ENCODE results near the gene PTGER2.

- TF ChIP-seq TAF1 (IDR thresholded peaks at IDR 0.05; ENCODE audit: borderline replicate concordance, insufficient read depth, low read length) (no peak), REST (IDR thresholded peaks at IDR 0.05; ENCODE audit: insufficient read depth in 1 of 2, low read depth in 2 of 2, low read length in 2 of 2) (no peak), SIN3A (IDR thresholded peaks at IDR 0.05; ENCODE audit: borderline replicate concordance, insufficient read depth, low read length) (no peak)
These were observed 41.4 kb downstream of the PTGER2 start for GRCh38 chr14:52355526-52355925.

All from PFSK-1 (cell line).